Occipital lobe (tissue), 2 donors: ENCODE measurements around the gene CASP8. TPM values are rescaled to one million over a fixed set of nuclear protein-coding genes. Genes with fewer than 3 reads are reported as not detected.

Experiments
- small RNA-seq: library from RNA; depleted of rRNA; stranded (forward); fragments of <200 nt; gene quantifications from one replicate; pipeline ENCODE3, GENCODE V24; 2014
- total RNA-seq: library from RNA; depleted of rRNA; stranded (reverse); fragments of >200 nt; gene quantifications from one replicate; pipeline ENCODE4 v1.2.3, GENCODE V29; 2014

Gene CASP8
- total RNA-seq, 1 donor from 2014 or later: 2.2 TPM

Small RNA genes within 50 kb of the gene (small RNA-seq; reads per million reads assigned to genes)
- gene MTND4LP13: not detected

Other genes with a start within 250 kb of the CASP8 start
- 54.4 TPM for gene HYCC2, start 188.9 kb upstream of the CASP8 start, total RNA-seq
- 39.8 TPM for gene NDUFB3, start 188.5 kb upstream of the CASP8 start, total RNA-seq
- 35.1 TPM for gene CFLAR, start 144.4 kb upstream of the CASP8 start, total RNA-seq
- 2.0 TPM for gene CASP10, start 77.4 kb upstream of the CASP8 start, total RNA-seq
- 3.7 TPM for gene FLACC1, start 96.8 kb downstream of the CASP8 start, total RNA-seq
- gene TRAK2, start 190.9 kb downstream of the CASP8 start, total RNA-seq: 47.3 TPM
- gene STRADB, start 191.2 kb downstream of the CASP8 start, total RNA-seq: 106 TPM